ENCODE results near the gene LENG9. TPM values are rescaled to one million over a fixed set of nuclear protein-coding genes. Genes with fewer than 3 reads are reported as not detected.

LENG9 gene
- total and polyA plus RNA-seq, 2 of the 13 experiments (the other 11 are each of a cell fraction or from before 2014, with no cell fraction given), result 0.75 to 2.9 TPM

DNA sequence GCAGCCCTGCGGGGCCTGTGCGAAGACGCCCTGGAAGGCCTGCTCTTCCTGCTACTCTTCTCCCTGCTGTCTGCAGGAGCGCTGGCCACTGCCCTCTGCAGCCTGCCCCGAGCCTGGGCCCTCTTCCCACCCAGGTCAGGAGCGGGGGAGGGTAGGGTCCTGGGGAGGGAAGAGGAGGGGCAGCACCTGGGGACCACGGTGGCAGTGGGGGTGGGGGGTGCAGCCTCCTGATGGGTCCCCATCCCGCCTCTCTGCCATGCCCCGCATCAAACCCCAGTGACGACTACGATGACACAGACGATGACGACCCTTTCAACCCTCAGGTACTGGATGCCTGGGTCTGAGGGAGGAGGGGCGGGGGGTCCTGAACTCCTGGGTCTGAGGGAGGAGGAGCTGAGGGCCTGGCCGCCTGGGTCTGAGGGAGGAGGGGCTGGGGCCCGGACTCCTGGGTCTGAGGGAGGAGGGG, 28.0 kb downstream of the LENG9 start (continued):
- TF ChIP-seq ZNF646 (CRISPR knock-in tag; IDR thresholded peaks at IDR 0.05) (no peak), CCDC6 (CRISPR knock-in tag; IDR thresholded peaks at IDR 0.05) (no peak), GATAD1 (CRISPR knock-in tag; IDR thresholded peaks at IDR 0.05) (no peak), SMARCC2 (IDR thresholded peaks at IDR 0.05) (no peak), ZNF598 (CRISPR knock-in tag; IDR thresholded peaks at IDR 0.05; ENCODE audit: borderline replicate concordance) (no peak), GABPA (IDR thresholded peaks at IDR 0.05; ENCODE audit: low read depth, low read length) (no peak), GABPA (CRISPR knock-in tag; IDR thresholded peaks at IDR 0.05; ENCODE audit: low read depth) (no peak), PHB2 (IDR thresholded peaks at IDR 0.05; ENCODE audit: partially characterized antibody) (no peak), ZNF660 (CRISPR knock-in tag; IDR thresholded peaks at IDR 0.05; ENCODE audit: borderline replicate concordance, low read depth) (no peak), PCBP1 (IDR thresholded peaks at IDR 0.05; ENCODE audit: borderline replicate concordance, low read depth, low read length) (peak; percentile 31; the same call in 1 of the 2 replicates), ZNF841 (CRISPR knock-in tag; IDR thresholded peaks at IDR 0.05; ENCODE audit: borderline replicate concordance) (no peak), ZNF10 (CRISPR knock-in tag; IDR thresholded peaks at IDR 0.05; ENCODE audit: borderline replicate concordance, low read depth) (no peak), NR3C1 (CRISPR knock-in tag; IDR thresholded peaks at IDR 0.05) (no peak), ZNF468 (CRISPR knock-in tag; IDR thresholded peaks at IDR 0.05) (no peak)
- TF ChIP-seq, protein P1, sequence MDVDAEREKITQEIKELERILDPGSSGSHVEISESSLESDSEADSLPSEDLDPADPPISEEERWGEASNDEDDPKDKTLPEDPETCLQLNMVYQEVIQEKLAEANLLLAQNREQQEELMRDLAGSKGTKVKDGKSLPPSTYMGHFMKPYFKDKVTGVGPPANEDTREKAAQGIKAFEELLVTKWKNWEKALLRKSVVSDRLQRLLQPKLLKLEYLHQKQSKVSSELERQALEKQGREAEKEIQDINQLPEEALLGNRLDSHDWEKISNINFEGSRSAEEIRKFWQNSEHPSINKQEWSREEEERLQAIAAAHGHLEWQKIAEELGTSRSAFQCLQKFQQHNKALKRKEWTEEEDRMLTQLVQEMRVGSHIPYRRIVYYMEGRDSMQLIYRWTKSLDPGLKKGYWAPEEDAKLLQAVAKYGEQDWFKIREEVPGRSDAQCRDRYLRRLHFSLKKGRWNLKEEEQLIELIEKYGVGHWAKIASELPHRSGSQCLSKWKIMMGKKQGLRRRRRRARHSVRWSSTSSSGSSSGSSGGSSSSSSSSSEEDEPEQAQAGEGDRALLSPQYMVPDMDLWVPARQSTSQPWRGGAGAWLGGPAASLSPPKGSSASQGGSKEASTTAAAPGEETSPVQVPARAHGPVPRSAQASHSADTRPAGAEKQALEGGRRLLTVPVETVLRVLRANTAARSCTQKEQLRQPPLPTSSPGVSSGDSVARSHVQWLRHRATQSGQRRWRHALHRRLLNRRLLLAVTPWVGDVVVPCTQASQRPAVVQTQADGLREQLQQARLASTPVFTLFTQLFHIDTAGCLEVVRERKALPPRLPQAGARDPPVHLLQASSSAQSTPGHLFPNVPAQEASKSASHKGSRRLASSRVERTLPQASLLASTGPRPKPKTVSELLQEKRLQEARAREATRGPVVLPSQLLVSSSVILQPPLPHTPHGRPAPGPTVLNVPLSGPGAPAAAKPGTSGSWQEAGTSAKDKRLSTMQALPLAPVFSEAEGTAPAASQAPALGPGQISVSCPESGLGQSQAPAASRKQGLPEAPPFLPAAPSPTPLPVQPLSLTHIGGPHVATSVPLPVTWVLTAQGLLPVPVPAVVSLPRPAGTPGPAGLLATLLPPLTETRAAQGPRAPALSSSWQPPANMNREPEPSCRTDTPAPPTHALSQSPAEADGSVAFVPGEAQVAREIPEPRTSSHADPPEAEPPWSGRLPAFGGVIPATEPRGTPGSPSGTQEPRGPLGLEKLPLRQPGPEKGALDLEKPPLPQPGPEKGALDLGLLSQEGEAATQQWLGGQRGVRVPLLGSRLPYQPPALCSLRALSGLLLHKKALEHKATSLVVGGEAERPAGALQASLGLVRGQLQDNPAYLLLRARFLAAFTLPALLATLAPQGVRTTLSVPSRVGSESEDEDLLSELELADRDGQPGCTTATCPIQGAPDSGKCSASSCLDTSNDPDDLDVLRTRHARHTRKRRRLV (CRISPR knock-in tag; IDR thresholded peaks at IDR 0.05), result no peak

Data from HepG2 (cell line).